ENCODE data around the gene AFAP1. TPM values are rescaled to one million over a fixed set of nuclear protein-coding genes. Genes with fewer than 3 reads are reported as not detected.

The AFAP1 gene
- total RNA-seq, 4 donors from 2014 or later: 8.3 to 27.1 (median 11.1) TPM

Other genes starting within 250 kb of the AFAP1 start
- 10 to 100 TPM; 11.2 to 16.9 (median 13.3) TPM for gene ABLIM2, start 219.0 kb upstream of the AFAP1 start, total RNA-seq